ENCODE results near the gene USP7. TPM values are rescaled to one million over a fixed set of nuclear protein-coding genes. Genes with fewer than 3 reads are reported as not detected.

Gene USP7
- polyA plus RNA-seq, 2 of the 4 experiments (the other 2 are of a cell fraction) = 39.6 to 65.9 TPM

GRCh38 chr16:9012848-9013507 is 49.3 kb upstream of the USP7 start:
- WGBS (ENCODE audit: missing lambda C conversion rate) = 86% methylated on average over 28 of the region's 28 CpGs
- no peak for TF ChIP-seq HMGXB4 (CRISPR knock-in tag; IDR thresholded peaks at IDR 0.05; ENCODE audit: borderline replicate concordance)
- no peak for TF ChIP-seq NFE2L2 (conservative IDR thresholded peaks at IDR 0.05; ENCODE audit: low read length)
- TF ChIP-seq NR3C1 (IDR thresholded peaks at IDR 0.05) = no peak
- no peak for TF ChIP-seq ATOH8 (CRISPR knock-in tag; IDR thresholded peaks at IDR 0.05; ENCODE audit: low read depth)
- no peak for TF ChIP-seq CEBPB (IDR thresholded peaks at IDR 0.05)
- TF ChIP-seq ZNF302 (CRISPR knock-in tag; IDR thresholded peaks at IDR 0.05) = no peak
- TF ChIP-seq POLR2AphosphoS2 (conservative IDR thresholded peaks at IDR 0.05; ENCODE audit: low read length) = no peak
- no peak for TF ChIP-seq MAZ (IDR thresholded peaks at IDR 0.05; ENCODE audit: borderline replicate concordance, low read depth, low read length)
- no peak for TF ChIP-seq HOXB13 (CRISPR knock-in tag; IDR thresholded peaks at IDR 0.05; ENCODE audit: low read depth)
- TF ChIP-seq USF2 (IDR thresholded peaks at IDR 0.05) = no peak
- no peak for TF ChIP-seq HOXB5 (CRISPR knock-in tag; IDR thresholded peaks at IDR 0.05)
- TF ChIP-seq ELK1 (IDR thresholded peaks at IDR 0.05; ENCODE audit: low read depth, low read length) = no peak
- TF ChIP-seq HDAC2 (IDR thresholded peaks at IDR 0.05) = no peak
- ChIA-PET POLR2A (interaction anchor here (1.0 kb wide), 1 partner anchor 78 kb away, joined by 3 read pairs; the partner anchor contains the start of gene HAPSTR1), CTCF (interaction anchor here (0.8 kb wide), 1 partner anchor 28 kb away, joined by 3 read pairs; no protein-coding TSS in a partner anchor)
- Histone ChIP-seq H3K9me3 (peaks cover 14% of the 10 kb centered on the region), H3K4me2 (no peak overlapping the region), H3K4me3 (no peak overlapping the region), H3K4me1 (peaks cover 3% of the 10 kb centered on the region; the same call in 2 of the 3 replicates), H3K27ac (no peak overlapping the region)
- ATAC-seq = no peak
- no peak for FAIRE-seq
- no peak for DNase-seq (ENCODE audit: low read depth in 1 of 2, low spot score in 1 of 2)

- no peak overlapping the region for H3K27ac ChIP-seq
- no peak for ATAC-seq
- TF ChIP-seq SMC3 (IDR thresholded peaks at IDR 0.05) = no peak
- no peak for TF ChIP-seq HOXB13 (CRISPR knock-in tag; IDR thresholded peaks at IDR 0.05; ENCODE audit: low read depth)
- TF ChIP-seq KDM5A (IDR thresholded peaks at IDR 0.05) = no peak
- TF ChIP-seq CTCF (IDR thresholded peaks at IDR 0.05) = no peak
- TF ChIP-seq GATA3 (IDR thresholded peaks at IDR 0.05; ENCODE audit: borderline replicate concordance) = no peak
- TF ChIP-seq ELK1 (IDR thresholded peaks at IDR 0.05; ENCODE audit: low read depth, low read length) = no peak
- no peak for TF ChIP-seq HDAC2 (IDR thresholded peaks at IDR 0.05)
- TF ChIP-seq RCOR1 (IDR thresholded peaks at IDR 0.05; ENCODE audit: low read depth, low read length) = no peak
- TF ChIP-seq HOXB5 (CRISPR knock-in tag; IDR thresholded peaks at IDR 0.05) = no peak
- no peak for DNase-seq (ENCODE audit: low read depth in 1 of 2, low spot score in 1 of 2)
- WGBS (ENCODE audit: missing lambda C conversion rate) = 87% methylated on average over 6 of the region's 6 CpGs
- no peak overlapping the region for H3K4me3 ChIP-seq
- H3K4me2 ChIP-seq = no peak overlapping the region
- CTCF ChIA-PET = interaction anchor here (1.0 to 1.8 kb wide), 3 partner anchors 21 to 122 kb away, joined by 3 to 6 read pairs (median 4); no protein-coding TSS in a partner anchor
- POLR2A ChIA-PET = interaction anchor here (1.0 kb wide), 1 partner anchor 79 kb away, joined by 3 read pairs; the partner anchor contains the start of gene HAPSTR1
- H3K4me1 ChIP-seq = peaks cover 3% of the 10 kb centered on the region; the same call in 1 of the 3 replicates
- H3K9me3 ChIP-seq = peaks cover 14% of the 10 kb centered on the region
- FAIRE-seq = no peak
Observed at GRCh38 chr16:9012330-9012729, 48.6 kb upstream of the USP7 start.

Data from A549 (cell line).